Muscle of arm (tissue), 12 donors: ENCODE measurements around the gene RMI1. TPM values are rescaled to one million over a fixed set of nuclear protein-coding genes. Genes with fewer than 3 reads are reported as not detected.
A peak's percentile ranks its signal among the peaks of the same experiment; 100 is the strongest.

Experiments
- DNase-seq: peaks from one replicate; pipeline ENCODE4 v3.0.0-alpha.2; 2013
- polyA plus RNA-seq, 12 donors: library from polyadenylated mRNA; unstranded; fragments of 120-200 nt; gene quantifications; one replicate each; pipeline ENCODE4 v1.2.1, GENCODE V29; 2013; ENCODE audit not compliant: insufficient read length in 12 of 12

The RMI1 gene
- polyA plus RNA-seq, 12 donors, result 8.8 to 13.2 (median 11.3) TPM; not detected in 1

DNA sequence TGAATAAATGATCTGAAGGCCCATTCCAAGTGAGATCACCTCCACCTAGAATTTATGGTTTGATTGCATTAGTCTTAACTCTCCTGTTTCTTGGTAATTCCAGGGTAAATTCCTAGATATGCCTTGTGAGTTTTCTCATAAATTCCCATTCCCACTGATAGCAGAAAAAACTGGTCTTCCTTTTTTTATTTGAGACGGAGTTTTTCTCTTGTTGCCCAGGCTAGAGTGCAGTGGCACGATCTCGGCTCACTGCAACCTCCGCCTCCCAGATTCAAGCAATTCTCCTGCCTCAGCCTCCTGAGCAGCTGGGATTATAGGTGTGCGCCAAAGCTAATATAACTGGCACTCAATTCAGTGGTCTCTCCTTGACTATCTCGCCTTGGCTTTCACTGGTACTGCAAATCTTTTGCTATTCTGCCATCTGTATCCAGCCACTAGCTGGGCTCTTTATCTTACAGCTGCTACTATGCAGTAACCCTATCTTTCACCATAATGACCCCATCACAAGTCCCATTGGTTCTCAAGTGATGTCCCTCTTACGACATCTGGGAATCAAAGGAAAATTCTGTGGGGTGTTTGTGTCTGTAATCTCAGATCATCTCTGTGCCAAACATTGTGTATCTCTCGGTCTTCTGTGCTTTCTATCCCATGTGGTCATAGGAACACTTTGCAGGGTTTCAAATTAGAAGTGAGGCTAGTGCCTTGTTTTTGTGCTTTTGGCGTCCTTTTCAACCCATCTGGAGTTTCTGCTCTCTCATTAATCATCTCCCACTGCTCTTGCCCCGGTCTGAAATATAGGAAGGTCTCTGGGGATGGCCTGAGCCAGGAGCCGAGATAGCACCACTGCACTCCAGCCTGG is 15.0 kb upstream of the RMI1 start:
- no peak for DNase-seq

GRCh38 chr9:83966209-83966582 is 14.4 kb upstream of the RMI1 start:
- DNase-seq, result no peak

DNA sequence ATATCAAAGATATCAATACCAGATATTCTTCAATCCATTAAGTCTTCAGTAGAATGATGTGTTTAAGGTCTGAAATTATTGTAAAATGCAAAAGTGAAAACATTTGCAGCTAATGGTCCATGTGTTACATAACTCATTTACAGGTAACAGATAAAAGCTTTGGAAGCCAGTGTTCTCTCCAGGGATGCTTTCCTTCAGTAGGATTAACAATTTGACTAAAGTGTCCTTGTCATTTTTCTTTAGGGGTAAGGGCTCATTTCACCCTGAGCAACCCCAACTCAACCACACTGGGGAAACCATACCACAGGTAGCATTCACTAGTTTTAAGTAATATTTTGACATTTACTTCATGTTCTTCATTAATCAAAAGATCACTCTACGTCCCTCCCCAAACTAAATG is 13.5 kb upstream of the RMI1 start:
- no peak for DNase-seq

- no peak for DNase-seq
Observed at GRCh38 chr9:83969602-83970001, 11.0 kb upstream of the RMI1 start.

DNA sequence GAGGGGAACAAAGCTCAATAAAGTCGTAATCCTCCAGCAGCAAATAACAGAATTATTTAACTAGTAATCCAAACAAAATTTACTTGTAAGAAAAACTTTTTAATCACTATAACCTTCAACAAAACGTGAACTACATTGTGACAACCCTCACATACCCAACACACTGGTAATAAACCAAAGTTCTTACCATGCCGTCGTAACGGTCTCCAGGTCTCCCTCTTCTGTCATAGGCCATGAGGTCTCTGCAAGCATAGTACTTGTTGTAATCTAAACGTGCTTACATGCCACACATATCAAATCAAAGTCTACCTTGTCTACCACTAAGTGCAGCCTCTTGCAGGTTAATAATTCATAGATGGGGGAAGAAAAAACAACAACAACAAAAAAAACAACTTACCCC is 9.1 kb upstream of the RMI1 start:
- no peak for DNase-seq

- DNase-seq, result no peak
Observed at GRCh38 chr9:83972286-83972685, 8.3 kb upstream of the RMI1 start.

DNA sequence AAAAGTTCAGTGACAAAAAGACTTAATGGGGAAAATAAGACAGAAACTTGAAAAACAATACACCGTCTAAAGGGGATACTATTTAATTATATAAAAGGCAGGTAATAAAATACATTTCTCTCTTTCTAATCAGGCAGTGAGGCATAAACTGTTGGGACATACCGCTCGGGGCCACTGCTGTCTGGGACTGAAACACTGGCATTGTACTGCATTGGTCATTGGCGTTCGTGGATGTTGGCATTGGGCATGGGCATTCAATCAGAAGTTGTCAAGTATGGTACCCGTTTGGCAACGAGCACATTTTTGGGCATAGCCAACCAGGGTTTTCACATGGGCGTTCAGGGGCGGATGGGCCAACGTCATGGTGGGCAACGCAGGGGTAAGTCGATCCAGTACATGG is 5.3 kb upstream of the RMI1 start:
- DNase-seq, result no peak

GRCh38 chr9:83976372-83976771 is 4.2 kb upstream of the RMI1 start:
- DNase-seq, result no peak

GRCh38 chr9:83977196-83977595 is 3.4 kb upstream of the RMI1 start:
- DNase-seq, result no peak

DNA sequence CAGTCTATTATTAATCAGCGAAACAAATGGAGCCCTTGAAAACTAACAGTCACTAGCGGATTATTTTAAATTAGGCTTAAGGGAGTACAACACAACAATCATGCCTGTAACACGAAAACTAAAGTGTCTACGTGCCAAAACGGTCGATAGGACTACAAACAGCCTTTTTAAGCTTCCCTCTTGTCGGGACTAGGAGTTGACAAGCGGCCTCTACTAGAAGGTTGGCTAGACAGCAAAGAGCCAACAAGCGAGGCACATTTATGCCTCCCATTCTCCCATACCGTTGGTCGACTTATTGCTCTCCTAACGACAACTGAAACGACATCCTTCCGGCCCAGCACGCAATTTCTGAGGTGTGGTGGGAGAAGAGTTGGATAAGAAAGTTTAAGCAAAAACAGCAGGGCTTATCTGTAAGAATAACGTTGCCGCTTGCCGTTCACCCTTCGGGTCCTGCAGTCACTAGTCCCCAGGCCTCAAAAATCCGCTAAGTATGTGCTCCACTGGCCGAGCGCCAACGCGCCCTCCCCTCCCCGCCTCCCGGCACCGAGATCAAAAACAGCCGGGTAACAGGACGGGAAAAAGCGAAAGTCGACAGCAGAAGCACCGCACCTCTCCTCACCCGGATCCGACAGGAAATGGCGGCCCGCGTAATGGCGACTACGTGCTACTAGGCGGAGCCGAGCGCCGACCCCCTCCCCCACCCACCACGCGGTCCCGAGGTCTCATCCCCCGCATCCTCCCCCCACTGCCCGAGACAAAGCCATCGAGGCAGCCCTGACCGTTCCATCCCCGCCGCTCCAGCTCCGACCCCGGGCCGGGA is 1.4 kb upstream of the RMI1 start:
- peak; percentile 85 for DNase-seq

GRCh38 chr9:83979812-83980394 is 702 bp upstream of the RMI1 start, which contains the start of gene HNRNPK:
Gene HNRNPK, minus strand, starts transcription at chr9:83980215. Its CDS starts 1,963 bp downstream, at chr9:83978252.
- peak; percentile 100 for DNase-seq

DNA sequence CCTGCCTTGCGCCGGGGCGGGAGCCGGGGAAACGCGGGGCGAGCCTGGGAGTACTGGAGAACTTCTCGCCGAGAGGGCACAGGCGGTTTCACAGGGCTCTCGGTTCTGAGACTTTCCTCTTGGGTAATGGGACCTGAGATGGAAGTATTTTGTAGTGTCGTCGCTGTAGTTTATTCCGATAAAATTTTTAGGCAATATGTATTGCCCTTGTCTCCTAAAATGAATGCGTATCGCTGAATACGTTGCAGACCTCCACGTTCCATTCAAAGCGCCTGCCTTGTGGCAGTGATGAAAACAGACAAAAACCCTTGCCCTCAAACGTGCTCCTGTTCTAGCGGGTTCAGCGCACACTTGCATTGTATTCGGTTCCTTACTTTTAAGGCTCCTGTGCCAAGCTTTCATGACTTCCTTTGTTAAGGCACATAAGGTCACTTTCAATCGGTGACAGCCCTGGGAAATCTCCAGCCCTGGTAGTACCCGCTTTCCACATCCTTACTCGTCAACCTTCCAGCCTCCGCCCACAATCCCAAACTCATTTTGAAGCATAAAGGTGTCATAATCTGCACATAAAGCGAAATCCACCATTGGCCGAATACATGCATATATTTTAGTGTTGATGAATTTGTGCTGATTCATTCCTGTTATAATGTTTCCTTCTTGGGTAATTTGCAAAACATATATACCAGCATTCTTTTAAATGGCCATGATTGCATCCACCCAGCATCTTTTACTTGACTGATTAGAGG is 694 bp downstream of the RMI1 start:
- peak; percentile 43 for DNase-seq

- DNase-seq, result no peak
Observed at GRCh38 chr9:83986195-83986594, 5.6 kb downstream of the RMI1 start.

GRCh38 chr9:83986765-83987401 is 6.3 kb downstream of the RMI1 start:
- DNase-seq, result no peak

DNA sequence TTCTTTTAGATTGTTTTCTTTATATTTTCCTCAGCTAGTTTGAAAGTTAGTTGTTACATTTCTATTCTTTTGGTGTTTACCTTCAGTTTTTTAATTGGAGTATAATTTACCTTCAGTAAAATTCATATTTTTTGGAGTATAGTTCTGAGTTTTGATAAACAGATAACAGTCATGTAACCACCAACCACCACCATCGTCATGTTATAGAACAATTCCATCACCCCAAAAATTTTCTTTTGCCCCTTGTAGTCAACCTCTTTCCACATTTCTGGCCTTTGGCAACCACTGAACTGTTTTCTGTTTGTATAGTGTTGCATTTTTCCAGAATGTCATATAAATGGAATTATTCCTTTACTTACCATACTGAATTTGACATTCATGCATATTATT is 6.8 kb downstream of the RMI1 start:
- DNase-seq, result no peak

- no peak for DNase-seq
Observed at GRCh38 chr9:83988411-83988810, 7.8 kb downstream of the RMI1 start.

GRCh38 chr9:83991355-83991754 is 10.8 kb downstream of the RMI1 start:
- no peak for DNase-seq

GRCh38 chr9:83992407-83992806 is 11.8 kb downstream of the RMI1 start:
- DNase-seq, result no peak

- no peak for DNase-seq
Observed at GRCh38 chr9:83992901-83993300, 12.3 kb downstream of the RMI1 start.

DNA sequence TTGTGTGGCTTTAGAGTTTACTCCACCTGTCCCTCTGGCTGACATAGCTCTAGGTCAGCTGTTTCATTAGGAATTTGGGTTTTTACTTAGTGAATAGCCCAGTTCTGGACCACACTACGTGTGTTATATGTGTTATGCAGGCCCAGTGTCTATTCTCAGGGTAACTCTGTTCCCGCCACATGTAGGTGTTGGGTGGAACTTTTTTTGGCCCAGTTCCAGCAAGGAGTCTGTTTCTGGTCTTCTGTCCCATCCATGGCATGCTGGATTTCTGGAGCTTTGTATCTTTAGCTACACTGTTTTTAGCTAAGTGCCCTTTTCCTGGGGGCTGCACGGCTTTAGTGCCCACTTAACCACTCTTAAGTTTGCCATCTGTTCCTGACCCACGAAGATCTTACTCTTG is 15.5 kb downstream of the RMI1 start:
- no peak for DNase-seq

- no peak for DNase-seq
Observed at GRCh38 chr9:83999141-83999918, 18.7 kb downstream of the RMI1 start.
